ENCODE measurements around the gene COL18A1.

COL18A1 gene

DNA sequence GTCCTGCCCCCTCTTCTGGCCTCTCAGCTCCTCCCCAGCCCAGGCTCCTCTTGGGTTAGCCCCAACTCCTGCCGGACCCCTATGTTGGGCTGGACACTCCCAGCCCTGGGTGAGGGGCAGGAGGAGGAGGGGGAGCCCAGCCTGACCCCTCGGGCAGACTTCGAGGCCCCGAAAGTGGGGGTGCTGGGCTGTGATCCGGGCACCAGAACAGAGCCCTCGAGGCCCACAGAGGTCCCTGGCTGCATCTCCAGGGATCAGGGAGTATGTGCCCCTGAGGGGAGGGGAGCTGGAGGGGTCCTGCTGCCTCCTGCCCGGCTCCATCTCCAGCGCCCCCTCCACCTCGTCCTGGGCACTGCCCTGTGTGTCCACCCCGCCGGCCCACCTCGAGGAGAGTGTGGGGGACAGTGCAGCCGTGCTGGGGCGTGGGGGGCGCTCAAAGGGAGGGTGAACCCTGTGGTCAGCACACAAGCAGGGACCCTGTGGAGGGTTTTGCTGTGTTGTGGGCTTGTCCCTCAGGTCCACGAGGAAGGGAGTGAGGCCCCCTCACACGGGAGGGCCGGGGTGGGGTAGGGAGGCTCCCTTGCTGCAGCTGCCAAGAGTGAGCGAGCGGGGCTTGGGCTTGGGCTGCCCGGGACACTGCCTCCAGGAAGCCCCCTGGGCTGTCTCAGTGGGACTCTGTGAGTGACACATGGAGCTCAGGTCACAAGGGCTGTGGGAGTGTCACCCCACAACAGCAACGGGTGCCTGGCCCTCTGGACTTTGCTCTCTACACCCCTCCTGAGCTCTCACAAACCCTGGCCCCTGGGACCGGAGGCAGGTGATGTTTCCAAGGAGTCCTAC is 54.4 kb downstream of the COL18A1 start:
- DNase-seq (ENCODE audit: insufficient read length, low spot score) = no peak
- no peak for TF ChIP-seq POLR2A (IDR thresholded peaks at IDR 0.05; ENCODE audit: low read depth, low read length)
- no peak for FAIRE-seq

DNA sequence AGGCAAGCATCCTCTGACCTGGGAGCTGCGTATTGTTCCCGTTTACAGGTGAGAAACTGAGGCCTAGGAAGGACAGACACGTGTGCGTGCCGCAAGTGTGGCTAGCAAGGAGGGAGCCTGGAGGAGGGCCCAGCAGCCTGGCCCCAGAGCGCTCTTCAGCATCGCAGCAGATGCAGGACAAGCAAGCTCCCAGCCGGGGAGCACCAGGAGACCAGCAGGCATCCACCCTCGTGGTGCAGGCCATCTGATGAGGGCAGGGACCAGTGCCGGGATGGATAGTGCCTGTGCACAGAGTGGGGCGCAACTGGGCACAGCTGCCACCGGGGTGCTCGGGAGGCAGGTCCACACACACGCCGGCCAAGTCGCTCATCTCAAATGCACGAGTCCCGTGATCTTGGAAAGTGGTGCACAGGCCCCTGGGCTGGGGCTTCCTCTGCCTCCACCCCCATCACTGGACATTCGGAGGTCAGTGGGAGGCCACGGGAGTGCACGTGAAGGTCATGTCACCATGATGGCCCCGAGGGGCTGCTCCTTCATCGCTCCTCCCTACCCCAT is 55.1 kb downstream of the COL18A1 start:
- no peak for TF ChIP-seq POLR2A (IDR thresholded peaks at IDR 0.05; ENCODE audit: low read depth, low read length)
- FAIRE-seq (no peak), DNase-seq (ENCODE audit: insufficient read length, low spot score) (no peak)

DNA sequence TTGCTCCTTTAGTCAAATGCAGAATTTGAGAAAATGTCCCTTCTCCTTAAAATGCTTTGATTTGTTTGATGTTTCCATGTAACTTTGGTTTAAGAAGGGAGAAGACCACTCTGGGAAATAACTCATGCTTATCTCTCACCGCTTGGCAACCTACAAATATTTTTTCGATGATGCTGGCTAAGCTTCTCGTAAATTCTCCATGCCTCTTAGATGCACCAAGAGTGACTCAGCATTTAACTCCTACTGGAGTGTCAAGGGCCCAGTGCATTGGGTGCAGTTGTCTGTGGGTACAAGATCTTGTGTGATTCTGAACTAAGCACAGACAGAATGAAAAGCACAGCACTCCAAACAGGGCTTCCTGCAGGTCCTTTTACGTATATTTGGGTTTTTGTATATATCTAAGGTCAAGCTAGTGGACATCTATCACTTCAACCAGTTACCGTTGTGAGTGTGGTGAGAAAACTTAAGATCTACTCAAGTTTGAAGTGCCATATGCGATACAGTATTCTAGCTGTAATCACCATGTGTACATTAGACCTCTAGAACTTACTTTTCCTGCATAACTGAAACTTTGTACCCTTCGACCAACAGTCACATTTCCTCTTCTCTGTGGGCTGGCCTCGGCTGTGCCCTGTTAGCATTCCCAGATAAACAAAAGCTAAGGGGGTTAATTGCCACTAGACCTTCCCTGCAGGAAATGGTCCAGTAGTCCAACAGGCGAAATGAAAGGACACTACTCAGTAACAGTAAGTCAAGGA is 55.8 kb downstream of the COL18A1 start:
- DNase-seq (ENCODE audit: insufficient read length, low spot score) = peak; percentile 72
- no peak for TF ChIP-seq POLR2A (IDR thresholded peaks at IDR 0.05; ENCODE audit: low read depth, low read length)
- no peak for FAIRE-seq

DNA sequence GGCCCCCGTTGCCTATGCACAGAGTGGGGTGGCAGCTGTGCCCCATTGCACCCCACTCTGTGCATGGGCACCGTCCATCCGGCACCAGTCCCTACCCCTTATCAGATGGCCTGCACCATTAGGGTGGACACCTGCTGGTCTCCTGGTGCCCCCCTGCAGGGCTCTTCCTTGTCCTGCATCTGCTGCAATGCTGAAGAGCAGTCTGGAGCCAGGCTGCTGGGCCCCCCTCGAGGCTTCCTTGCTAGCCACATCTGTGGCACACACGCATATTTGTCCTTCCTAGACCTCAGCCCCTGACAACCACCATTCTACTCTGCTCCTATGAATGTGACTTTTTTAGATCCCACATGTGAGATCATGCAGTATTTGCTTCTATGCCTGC is 56.4 kb downstream of the COL18A1 start:
- FAIRE-seq (no peak), DNase-seq (ENCODE audit: insufficient read length, low spot score) (no peak)
- no peak for TF ChIP-seq POLR2A (IDR thresholded peaks at IDR 0.05; ENCODE audit: low read depth, low read length)

DNA sequence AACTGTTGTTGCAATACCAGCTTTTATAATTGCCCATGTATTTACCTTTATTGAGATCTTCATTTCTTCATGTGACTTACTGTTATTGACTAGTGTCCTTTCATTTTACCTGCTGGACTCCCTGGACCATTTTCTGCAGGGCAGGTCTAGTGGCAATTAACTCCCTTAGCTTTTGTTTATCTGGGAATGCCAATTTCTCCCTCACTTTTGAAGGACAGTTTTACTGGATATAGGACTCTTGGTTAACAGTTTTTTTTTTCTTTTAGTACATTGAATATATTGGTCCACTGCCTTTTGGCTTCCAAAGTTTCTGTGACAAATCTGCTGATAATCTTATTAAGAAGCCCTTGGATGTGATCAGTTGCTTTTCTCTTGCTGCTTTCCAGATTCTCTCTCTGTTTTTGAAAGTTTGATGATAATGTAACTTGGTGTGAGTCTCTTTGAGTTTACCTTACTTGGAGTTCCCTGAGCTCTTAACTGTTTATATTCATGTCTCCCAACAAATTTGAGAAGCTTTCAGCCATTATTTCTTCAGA is 56.9 kb downstream of the COL18A1 start:
- no peak for FAIRE-seq
- no peak for DNase-seq (ENCODE audit: insufficient read length, low spot score)
- TF ChIP-seq POLR2A (IDR thresholded peaks at IDR 0.05; ENCODE audit: low read depth, low read length) = no peak

DNA sequence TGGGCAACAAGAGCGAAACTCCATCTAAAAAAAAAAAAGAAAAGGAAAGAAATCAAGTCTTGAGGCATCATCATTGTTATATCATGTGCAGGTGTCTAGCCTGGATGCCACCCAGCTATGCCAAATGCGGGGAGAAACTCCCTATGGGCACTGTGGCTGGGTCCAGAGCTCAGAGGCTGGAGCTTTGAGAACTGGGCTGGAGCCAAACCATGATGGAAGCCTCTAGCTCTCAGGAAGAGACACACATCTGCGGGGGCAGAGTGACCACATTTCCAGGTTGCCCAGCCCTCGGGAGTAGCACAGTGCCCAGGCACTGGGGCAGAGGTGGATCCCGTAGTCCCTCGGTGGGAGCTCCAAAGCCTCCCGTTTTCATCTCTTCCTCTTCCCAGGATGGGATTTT is 58.9 kb downstream of the COL18A1 start:
- DNase-seq (ENCODE audit: insufficient read length, low spot score) (no peak), FAIRE-seq (no peak)
- no peak for TF ChIP-seq POLR2A (IDR thresholded peaks at IDR 0.05; ENCODE audit: low read depth, low read length)

DNA sequence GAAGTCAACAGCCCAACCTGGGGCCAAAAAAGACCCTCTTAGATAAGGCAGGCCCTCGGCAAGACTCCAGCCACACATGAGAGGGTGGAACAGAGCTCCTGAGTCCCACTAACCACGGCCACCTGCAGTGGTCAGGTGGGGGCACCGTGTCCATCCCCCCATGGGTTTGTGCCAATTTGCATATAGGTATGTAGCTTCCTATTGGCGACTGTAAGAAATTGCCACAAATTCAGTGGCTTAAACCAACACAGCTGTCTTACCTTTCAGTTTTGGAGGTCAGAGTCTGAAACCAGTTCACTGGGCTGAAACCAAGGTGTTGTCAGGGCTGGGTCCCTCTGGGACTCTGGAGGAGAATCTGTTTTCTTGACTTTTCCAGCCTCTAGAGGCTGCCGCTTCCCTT is 59.3 kb downstream of the COL18A1 start:
- TF ChIP-seq POLR2A (IDR thresholded peaks at IDR 0.05; ENCODE audit: low read depth, low read length) = no peak
- FAIRE-seq = no peak
- DNase-seq (ENCODE audit: insufficient read length, low spot score) = no peak

DNA sequence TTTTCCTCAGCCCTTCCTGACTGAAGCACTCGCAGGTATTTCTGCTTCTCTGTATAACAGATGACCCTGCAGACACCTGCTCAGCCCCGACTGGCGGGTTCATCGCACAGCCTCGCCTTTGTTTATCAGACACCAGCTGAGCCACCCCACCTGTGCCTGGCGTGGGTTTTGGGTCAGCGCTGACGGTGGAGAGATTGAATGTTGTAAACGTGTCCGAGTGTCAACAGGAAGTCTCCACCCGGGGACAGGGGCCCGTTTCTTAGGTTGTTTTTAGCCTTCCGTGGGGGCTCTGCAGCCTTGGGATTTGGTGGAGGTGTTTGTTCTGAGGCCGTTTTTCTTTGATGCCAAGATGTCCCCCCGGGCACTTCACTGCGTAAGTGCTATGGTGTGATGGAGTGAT is 60.1 kb downstream of the COL18A1 start:
- no peak for TF ChIP-seq POLR2A (IDR thresholded peaks at IDR 0.05; ENCODE audit: low read depth, low read length)
- FAIRE-seq = no peak
- DNase-seq (ENCODE audit: insufficient read length, low spot score) = no peak

DNA sequence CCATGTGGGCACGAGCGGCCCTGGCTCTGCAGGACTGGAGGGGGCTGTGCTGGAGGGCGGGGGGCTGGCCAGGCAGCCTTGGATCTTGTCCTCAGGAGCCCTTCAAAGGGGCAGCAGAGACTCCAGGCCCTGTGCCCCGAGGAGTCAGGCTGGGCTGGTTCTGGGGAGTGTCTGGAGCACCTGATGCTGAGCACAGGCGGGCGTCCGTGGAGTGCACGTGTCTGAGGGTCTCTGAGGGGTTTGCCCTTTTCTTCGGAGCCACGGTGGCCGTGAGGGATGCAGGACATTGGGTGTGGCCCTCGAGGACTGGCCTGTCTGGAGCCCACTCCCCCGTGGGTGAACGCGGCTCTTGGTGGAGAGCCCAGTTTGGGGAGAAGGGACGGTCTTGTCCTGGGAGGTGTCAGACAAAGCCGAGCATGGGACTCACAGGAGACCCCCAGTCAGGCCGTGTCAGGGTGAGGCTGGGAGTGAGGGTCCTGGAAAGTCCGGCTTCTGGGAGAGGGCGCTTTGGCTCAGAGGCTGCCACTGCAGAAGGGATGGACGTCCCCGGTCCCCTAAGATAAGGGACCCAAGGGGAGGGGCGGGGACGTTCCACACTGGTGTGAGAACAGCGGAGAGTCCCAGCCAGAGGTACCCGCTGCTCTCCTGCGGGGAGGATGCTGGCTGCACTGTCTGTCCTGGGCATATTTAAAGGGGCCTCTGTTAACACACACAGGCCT is 60.8 kb downstream of the COL18A1 start:
- no peak for TF ChIP-seq POLR2A (IDR thresholded peaks at IDR 0.05; ENCODE audit: low read depth, low read length)
- FAIRE-seq = no peak
- DNase-seq (ENCODE audit: insufficient read length, low spot score) = no peak

DNA sequence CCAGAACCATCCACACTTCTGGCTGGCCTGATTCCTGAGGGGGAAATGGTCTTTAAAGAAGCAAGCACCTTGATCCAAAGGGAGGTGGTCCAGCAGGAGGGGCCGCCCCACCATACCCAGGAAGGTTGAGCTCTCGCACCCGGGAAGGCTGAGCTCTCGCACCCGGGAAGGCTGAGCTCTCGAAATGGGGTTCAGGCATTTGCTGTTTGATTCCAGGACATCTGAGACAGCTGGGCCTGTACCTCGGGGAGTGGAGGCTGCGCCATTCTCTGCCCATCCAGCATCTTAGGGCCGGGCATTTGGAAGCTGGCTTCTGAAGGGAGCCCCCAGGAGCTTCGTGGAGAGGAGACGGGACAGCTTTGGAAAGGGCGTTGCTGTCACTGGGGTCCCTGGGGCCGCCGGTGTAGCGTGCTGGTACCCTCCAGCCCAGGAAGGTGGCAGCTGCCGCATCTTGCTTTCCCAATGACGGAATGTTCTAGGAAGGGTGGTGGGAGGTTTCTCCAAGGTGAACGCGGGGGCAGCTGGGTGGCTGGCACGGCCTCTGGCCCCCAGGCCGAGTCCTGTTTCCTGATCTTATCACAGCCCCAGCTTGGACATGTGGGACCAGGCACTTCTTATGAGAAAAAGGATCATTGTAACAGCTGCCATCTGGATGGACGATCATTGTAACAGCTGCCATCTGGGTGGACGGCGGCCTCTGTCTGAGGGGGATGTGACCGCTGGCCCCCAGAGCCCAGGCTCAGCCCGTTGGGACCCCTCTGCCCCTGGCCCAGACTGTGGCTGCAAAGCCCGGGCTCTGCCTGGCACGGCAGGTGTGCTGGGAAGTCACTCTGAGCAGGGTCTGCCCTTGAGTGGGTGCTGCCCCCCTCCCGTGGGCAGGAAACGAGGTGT is 61.6 kb downstream of the COL18A1 start:
- no peak for DNase-seq (ENCODE audit: insufficient read length, low spot score)
- FAIRE-seq = no peak
- no peak for TF ChIP-seq POLR2A (IDR thresholded peaks at IDR 0.05; ENCODE audit: low read depth, low read length)

DNA sequence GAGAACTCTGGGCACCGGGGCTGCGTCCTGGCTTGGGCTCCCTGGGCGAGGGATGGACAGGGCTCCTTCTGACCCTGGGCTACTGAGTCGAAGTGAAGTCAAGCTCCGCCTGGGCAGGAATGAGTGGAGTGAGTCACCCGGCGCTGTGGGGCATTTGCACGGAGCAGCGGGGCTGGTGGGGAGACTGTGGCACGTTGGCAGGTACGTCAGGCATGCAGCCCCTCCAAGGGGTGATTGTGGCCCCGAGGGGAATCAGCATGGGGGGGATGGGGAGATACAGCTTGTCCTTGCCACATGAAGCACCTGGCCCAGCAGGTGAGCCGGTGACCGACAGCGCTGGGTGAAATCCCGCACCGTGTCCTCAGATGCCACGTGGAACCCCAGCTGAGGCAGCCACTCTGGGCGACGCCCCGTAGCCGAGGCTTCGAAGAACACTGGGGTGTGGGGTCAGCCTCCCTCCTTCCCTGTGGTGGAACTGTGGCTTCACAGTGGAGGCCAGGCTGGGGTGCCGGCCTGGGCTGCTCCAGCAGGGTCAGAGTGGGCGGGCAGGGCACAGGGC is 62.3 kb downstream of the COL18A1 start:
- no peak for FAIRE-seq
- TF ChIP-seq POLR2A (IDR thresholded peaks at IDR 0.05; ENCODE audit: low read depth, low read length) = no peak
- peak; percentile 65 for DNase-seq (ENCODE audit: insufficient read length, low spot score)

DNA sequence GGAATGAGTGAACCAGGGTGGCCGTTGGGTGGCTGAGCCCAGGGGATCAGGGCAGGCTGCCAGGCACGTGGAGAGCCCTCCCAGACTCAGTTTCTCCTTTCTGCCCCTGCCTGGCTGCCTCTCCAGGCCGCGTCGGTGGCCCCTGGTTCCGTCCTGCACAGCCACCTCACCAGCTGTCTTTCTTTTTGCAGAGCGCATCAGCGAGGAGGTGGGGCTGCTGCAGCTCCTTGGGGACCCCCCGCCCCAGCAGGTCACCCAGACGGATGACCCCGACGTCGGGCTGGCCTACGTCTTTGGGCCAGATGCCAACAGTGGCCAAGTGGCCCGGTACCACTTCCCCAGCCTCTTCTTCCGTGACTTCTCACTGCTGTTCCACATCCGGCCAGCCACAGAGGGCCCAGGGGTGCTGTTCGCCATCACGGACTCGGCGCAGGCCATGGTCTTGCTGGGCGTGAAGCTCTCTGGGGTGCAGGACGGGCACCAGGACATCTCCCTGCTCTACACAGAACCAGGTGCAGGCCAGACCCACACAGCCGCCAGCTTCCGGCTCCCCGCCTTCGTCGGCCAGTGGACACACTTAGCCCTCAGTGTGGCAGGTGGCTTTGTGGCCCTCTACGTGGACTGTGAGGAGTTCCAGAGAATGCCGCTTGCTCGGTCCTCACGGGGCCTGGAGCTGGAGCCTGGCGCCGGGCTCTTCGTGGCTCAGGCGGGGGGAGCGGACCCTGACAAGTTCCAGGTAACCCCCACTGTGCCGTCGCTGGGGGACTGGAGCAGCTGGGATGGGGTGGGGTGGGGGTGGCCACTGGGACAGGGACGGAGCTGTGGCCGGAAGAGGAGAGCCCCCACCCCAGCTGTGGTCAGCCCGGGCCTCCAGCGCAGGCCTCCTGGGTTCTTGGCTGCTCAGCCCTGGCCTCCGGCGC is 63.3 kb downstream of the COL18A1 start:
- FAIRE-seq = no peak
- no peak for TF ChIP-seq POLR2A (IDR thresholded peaks at IDR 0.05; ENCODE audit: low read depth, low read length)
- DNase-seq (ENCODE audit: insufficient read length, low spot score) = no peak
